Activated T-helper 1 cell treated with Interleukin-2 at 50 U/mL for 16 hours (primary cell): ENCODE results near the gene PCNX3.
A peak's percentile ranks its signal among the peaks of the same experiment; 100 is the strongest.

Experiments
- DNase-seq: peaks from one replicate; pipeline ENCODE4 v3.0.0-alpha.2; 2020; ENCODE audit warnings: low read depth

Gene PCNX3

GRCh38 chr11:65615229-65615949 is at the start of gene PCNX3:
TSS of gene PCNX3 (plus strand) at chr11:65615776. CDS start at chr11:65616312, 536 bp downstream.
- DNase-seq = peak; percentile 99

GRCh38 chr11:65569164-65569972 is 46.2 kb upstream of the PCNX3 start:
- DNase-seq = peak; percentile 46

- DNase-seq = peak; percentile 97
These were observed 45.3 kb upstream of the PCNX3 start, which contains the start of gene ZNRD2 for GRCh38 chr11:65569973-65570918. TSS of gene ZNRD2 (plus strand) at chr11:65570477. CDS start at chr11:65570492, 15 bp downstream.

- no peak for DNase-seq
These were observed 44.2 kb upstream of the PCNX3 start for GRCh38 chr11:65571420-65571819.

GRCh38 chr11:65571940-65572339 is 43.6 kb upstream of the PCNX3 start:
- no peak for DNase-seq

GRCh38 chr11:65572356-65573051 is 43.1 kb upstream of the PCNX3 start, which contains the start of gene FAM89B:
TSS of gene FAM89B (plus strand) at chr11:65572538. CDS start at chr11:65572670, 132 bp downstream.
- peak; percentile 82 for DNase-seq

GRCh38 chr11:65573391-65574079 is 42.0 kb upstream of the PCNX3 start:
- DNase-seq = no peak

- peak; percentile 77 for DNase-seq
These were observed 41.3 kb upstream of the PCNX3 start for GRCh38 chr11:65574109-65574810.

GRCh38 chr11:65574811-65575567 is 40.6 kb upstream of the PCNX3 start:
- no peak for DNase-seq

- peak; percentile 75 for DNase-seq
These were observed 39.9 kb upstream of the PCNX3 start, which contains the start of gene EHBP1L1 for GRCh38 chr11:65575568-65576231. TSS of gene EHBP1L1 (plus strand) at chr11:65576053. CDS start at chr11:65576303, 250 bp downstream.

GRCh38 chr11:65576232-65576866 is 39.2 kb upstream of the PCNX3 start:
- no peak for DNase-seq

- DNase-seq = no peak
These were observed 38.5 kb upstream of the PCNX3 start for GRCh38 chr11:65576867-65577755.

GRCh38 chr11:65577756-65578109 is 37.8 kb upstream of the PCNX3 start:
- no peak for DNase-seq

- no peak for DNase-seq
These were observed 37.4 kb upstream of the PCNX3 start for GRCh38 chr11:65578134-65578533.

- DNase-seq = no peak
These were observed 36.9 kb upstream of the PCNX3 start for GRCh38 chr11:65578667-65579066.

GRCh38 chr11:65579291-65579690 is 36.3 kb upstream of the PCNX3 start:
- no peak for DNase-seq

GRCh38 chr11:65580031-65580692 is 35.4 kb upstream of the PCNX3 start:
- DNase-seq = no peak
